Neural cell (in vitro differentiated cells): ENCODE results near the gene UNC79. TPM values are rescaled to one million over a fixed set of nuclear protein-coding genes. Genes with fewer than 3 reads are reported as not detected.
"Not testable (repeated sequence)": the region's sequence is repeated elsewhere in the genome, so short reads cannot be mapped to it uniquely, and the experiment has no call there.

Experiments used
- H2AFZ ChIP-seq: fragments of 200-600, 300-800 bp; sonication (generic), shearing (Covaris generic); 2 replicates; pipeline ENCODE4 v1.6.0; 2014; ENCODE audit warnings: low read depth, mild to moderate bottlenecking, antibody characterized with exemption, low read length, moderate library complexity
- H3F3A ChIP-seq: fragments of 200-600 bp; shearing (Covaris generic); 2 replicates; pipeline ENCODE4 v1.6.1; 2016; ENCODE audit warnings: mild to moderate bottlenecking, moderate library complexity, mixed read lengths, antibody characterized with exemption, low read length; ENCODE audit not compliant: insufficient read depth, poor library complexity, severe bottlenecking
- H3K27ac ChIP-seq: fragments of 200-600, 300-800 bp; sonication (generic), shearing (Covaris generic); 2 replicates; pipeline ENCODE4 v1.5.1; 2014; ENCODE audit warnings: mild to moderate bottlenecking, low read length, moderate library complexity
- H3K27me3 ChIP-seq: fragments of 300-800, 200-600 bp; sonication (generic), shearing (Covaris generic); 2 replicates; pipeline ENCODE4 v1.6.0; 2014; ENCODE audit warnings: mild to moderate bottlenecking, low read depth, low read length, moderate library complexity; ENCODE audit not compliant: insufficient read depth
- H3K36me3 ChIP-seq: fragments of 300-800, 200-600 bp; sonication (generic), shearing (Covaris generic); 2 replicates; pipeline ENCODE4 v1.5.1; 2014; ENCODE audit warnings: mild to moderate bottlenecking, antibody characterized with exemption, low read length, moderate library complexity; ENCODE audit not compliant: insufficient read depth
- H3K4me2 ChIP-seq: fragments of 300-800, 200-600 bp; sonication (generic), shearing (Covaris generic); 2 replicates; pipeline ENCODE4 v1.6.0; 2014; ENCODE audit warnings: mild to moderate bottlenecking, low read length
- H3K4me3 ChIP-seq: fragments of 300-800, 200-600 bp; sonication (generic), shearing (Covaris generic); 2 replicates; pipeline ENCODE4 v1.5.1; 2014; ENCODE audit warnings: mild to moderate bottlenecking, low read length, moderate library complexity
- H3K79me2 ChIP-seq: fragments of 200-600 bp; shearing (Covaris generic); replicated peaks from 2 replicates; pipeline ENCODE4 v1.6.0; 2014; ENCODE audit warnings: mild to moderate bottlenecking, low read length, moderate library complexity; ENCODE audit not compliant: insufficient read depth
- H3K9ac ChIP-seq: fragments of 300-800, 200-600 bp; sonication (generic), shearing (Covaris generic); 2 replicates; pipeline ENCODE4 v1.6.1; 2016; ENCODE audit warnings: mild to moderate bottlenecking, low read length, mixed read lengths
- H3K9me2 ChIP-seq: fragments of 200-600 bp; shearing (Covaris generic); 2 replicates; pipeline ENCODE4 v1.6.1; 2016; ENCODE audit warnings: mild to moderate bottlenecking, low read length, mixed read lengths; ENCODE audit not compliant: insufficient read depth
- H3K9me3 ChIP-seq: fragments of 200-600, 300-800 bp; sonication (generic), shearing (Covaris generic); 2 replicates; pipeline ENCODE4 v1.6.1; 2016; ENCODE audit warnings: mild to moderate bottlenecking, mixed run types, low read length, moderate library complexity, mixed read lengths
- H4K20me1 ChIP-seq: fragments of 200-600 bp; shearing (Covaris generic); 2 replicates; pipeline ENCODE4 v1.6.1; 2016; ENCODE audit warnings: mild to moderate bottlenecking, mixed run types; ENCODE audit not compliant: insufficient read depth
- CTCF ChIP-seq: fragments of 450-650 bp; IDR thresholded peaks from 2 replicates; pipeline ENCODE4 v1.5.1; 2014; ENCODE audit warnings: antibody characterized with exemption, mild to moderate bottlenecking, moderate library complexity; ENCODE audit not compliant: poor library complexity, severe bottlenecking
- EP300 ChIP-seq: fragments of 450-650 bp; conservative IDR thresholded peaks from 2 replicates; pipeline ENCODE4 v1.6.1; 2014; ENCODE audit warnings: antibody characterized with exemption, mild to moderate bottlenecking, moderate library complexity; ENCODE audit not compliant: poor library complexity, severe bottlenecking
- EZH2 ChIP-seq: fragments of 200-600, 300-800 bp; shearing (Covaris generic), sonication (generic); IDR thresholded peaks from 2 replicates; pipeline ENCODE4 v1.6.1; 2014; ENCODE audit warnings: antibody characterized with exemption, low read length, borderline replicate concordance, mild to moderate bottlenecking; ENCODE audit not compliant: insufficient read depth, poor library complexity, severe bottlenecking
- MXI1 ChIP-seq: fragments of 450-650 bp; conservative IDR thresholded peaks from 2 replicates; pipeline ENCODE4 v1.6.1; 2014; ENCODE audit warnings: antibody characterized with exemption, mild to moderate bottlenecking; ENCODE audit not compliant: poor library complexity, severe bottlenecking
- POLR2AphosphoS5 ChIP-seq: IDR thresholded peaks from 2 replicates; pipeline ENCODE4 v1.6.1; 2012
- RAD21 ChIP-seq: fragments of 450-650 bp; conservative IDR thresholded peaks from 2 replicates; pipeline ENCODE4 v1.6.1; 2014; ENCODE audit warnings: antibody characterized with exemption, mild to moderate bottlenecking, moderate library complexity
- REST ChIP-seq: IDR thresholded peaks from 2 replicates; pipeline ENCODE4 v1.6.1; 2012; ENCODE audit warnings: borderline replicate concordance
- SMC3 ChIP-seq: fragments of 450-650 bp; conservative IDR thresholded peaks from 2 replicates; pipeline ENCODE4 v1.6.1; 2014; ENCODE audit warnings: antibody characterized with exemption, mild to moderate bottlenecking, moderate library complexity; ENCODE audit not compliant: poor library complexity
- TAF1 ChIP-seq: IDR thresholded peaks from 2 replicates; pipeline ENCODE4 v1.6.1; 2012; ENCODE audit warnings: low read depth
- polyA plus RNA-seq: library from polyadenylated mRNA; depleted of rRNA; stranded (reverse); fragments of >200 nt; gene quantifications from 2 replicates; pipeline ENCODE4 v1.2.3, GENCODE V29; 2014

The UNC79 gene
- polyA plus RNA-seq, 1 donor from 2014 or later, result 22.6 TPM

- Histone ChIP-seq H3K9me2 (no peaks in the 10 kb centered on the region), H3K27ac (no peak overlapping the region), H4K20me1 (no peaks in the 10 kb centered on the region), H3F3A (no peaks in the 10 kb centered on the region), H3K4me3 (no peak overlapping the region), H3K4me2 (no peak overlapping the region), H2AFZ (no peak overlapping the region), H3K79me2 (no peaks in the 10 kb centered on the region), H3K27me3 (no peaks in the 10 kb centered on the region), H3K9me3 (no peaks in the 10 kb centered on the region), H3K36me3 (peaks cover 5% of the 10 kb centered on the region), H3K9ac (no peak overlapping the region)
- TF ChIP-seq TAF1 (no peak), POLR2AphosphoS5 (no peak), SMC3 (no peak), EP300 (no peak), CTCF (no peak), MXI1 (no peak), RAD21 (no peak)
These were observed 45.6 kb downstream of the UNC79 start for GRCh38 chr14:93476305-93476704.

DNA sequence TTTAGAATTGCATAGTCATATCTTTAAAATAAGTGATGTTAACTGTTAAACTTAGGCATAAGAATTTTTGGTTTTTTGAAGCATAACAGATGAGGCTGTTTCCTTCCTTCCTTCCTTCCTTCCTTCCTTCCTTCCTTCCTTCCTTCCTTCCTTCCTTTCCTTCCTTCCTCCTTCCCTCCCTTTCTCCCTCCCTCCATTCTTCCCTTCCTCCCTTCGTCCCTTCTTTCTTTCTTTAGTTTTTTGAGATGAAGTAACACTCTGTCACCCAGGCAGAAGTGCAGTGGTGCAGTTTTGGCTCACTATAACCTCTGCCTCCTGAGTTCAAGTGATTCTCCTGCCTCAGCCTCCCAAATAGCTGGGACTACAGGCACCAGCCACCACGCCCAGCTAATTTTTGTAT is 48.3 kb downstream of the UNC79 start:
- H3K9ac ChIP-seq, H3K27ac ChIP-seq, H3K36me3 ChIP-seq, H4K20me1 ChIP-seq, H3K9me2 ChIP-seq, H3K79me2 ChIP-seq, H3K9me3 ChIP-seq, H2AFZ ChIP-seq, H3K4me2 ChIP-seq, H3F3A ChIP-seq, H3K4me3 ChIP-seq, H3K27me3 ChIP-seq: not testable (repeated sequence)

DNA sequence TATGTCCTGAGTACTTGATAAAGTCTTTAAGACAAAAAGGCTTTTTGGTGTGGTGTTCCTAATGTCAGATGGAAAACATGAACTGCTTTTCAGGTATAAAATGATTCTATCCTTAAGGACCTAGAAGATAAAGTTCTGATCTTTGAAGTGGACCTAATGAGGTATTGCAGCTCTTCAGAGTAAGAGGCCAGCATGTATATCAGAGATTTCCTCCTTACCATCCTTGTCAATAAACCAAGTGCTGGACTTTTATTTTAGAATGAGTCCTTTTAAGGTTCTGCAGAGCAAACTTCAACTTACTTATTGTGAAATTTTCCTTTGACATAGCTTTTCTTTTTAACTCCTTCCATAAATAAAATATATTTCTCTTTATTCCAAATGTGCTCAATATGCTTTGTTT is 50.1 kb downstream of the UNC79 start:
- no peak overlapping the region for H3K9ac ChIP-seq
- no peaks in the 10 kb centered on the region for H3F3A ChIP-seq
- no peaks in the 10 kb centered on the region for H3K9me3 ChIP-seq
- H3K27ac ChIP-seq, result no peak overlapping the region
- no peaks in the 10 kb centered on the region for H3K79me2 ChIP-seq
- no peaks in the 10 kb centered on the region for H3K9me2 ChIP-seq
- H3K4me3 ChIP-seq, result no peak overlapping the region
- H4K20me1 ChIP-seq, result no peaks in the 10 kb centered on the region
- H2AFZ ChIP-seq, result no peak overlapping the region
- H3K36me3 ChIP-seq, result no peaks in the 10 kb centered on the region
- TF ChIP-seq RAD21, result no peak
- TF ChIP-seq EP300, result no peak
- no peak for TF ChIP-seq CTCF
- no peak for TF ChIP-seq MXI1
- TF ChIP-seq POLR2AphosphoS5, result no peak
- TF ChIP-seq REST, result no peak
- TF ChIP-seq SMC3, result no peak
- TF ChIP-seq EZH2, result no peak
- no peak for TF ChIP-seq TAF1
- H3K4me2 ChIP-seq, result no peak overlapping the region
- no peaks in the 10 kb centered on the region for H3K27me3 ChIP-seq
